Inferior parietal cortex (tissue), 1 donor: ENCODE measurements around the gene IST1.
A peak's percentile ranks its signal among the peaks of the same experiment; 100 is the strongest.
"Not testable (repeated sequence)": the region's sequence is repeated elsewhere in the genome, so short reads cannot be mapped to it uniquely, and the experiment has no call there.

Source experiments
- DNase-seq: peaks from one replicate; pipeline ENCODE4 v3.0.0-alpha.2; 2016; ENCODE audit errors: extremely low spot score

Gene IST1

DNA sequence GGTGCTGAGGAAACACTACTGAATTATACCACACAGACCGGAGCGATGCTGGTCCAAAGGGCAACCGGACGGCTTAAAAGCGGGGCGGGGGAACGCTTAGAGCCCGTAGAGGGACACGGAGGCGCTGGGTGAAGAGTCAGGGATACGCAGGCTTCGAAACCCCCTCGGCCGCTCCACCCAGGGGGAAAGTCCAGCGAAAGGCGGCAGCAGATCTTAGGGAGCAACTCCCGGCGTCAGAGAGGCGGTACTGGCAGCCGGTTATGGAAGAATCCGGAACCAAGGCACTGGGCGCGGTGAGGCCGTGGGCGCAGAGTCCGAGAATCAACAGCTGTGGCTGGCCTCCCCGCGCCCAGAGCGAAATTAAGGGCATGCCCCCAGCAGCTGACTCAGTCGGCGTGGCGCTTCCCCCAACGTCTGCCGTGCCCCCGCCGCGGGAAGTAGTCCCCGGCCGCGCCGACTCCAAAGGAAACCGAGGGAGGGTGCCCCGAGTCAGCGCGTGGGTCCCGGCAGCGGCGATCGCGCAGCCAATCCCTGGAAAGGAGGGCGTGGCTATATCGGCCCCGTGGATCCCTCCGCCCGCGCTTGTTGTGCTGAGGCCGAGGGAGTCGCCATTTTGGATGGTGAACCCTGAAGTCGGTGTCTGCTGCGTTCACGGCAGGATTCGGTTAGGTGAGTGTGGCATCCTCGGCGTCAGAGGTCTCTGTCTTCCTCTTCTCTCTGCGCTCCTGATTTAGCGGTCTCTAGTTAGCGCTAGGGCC, at the start of gene IST1:
Gene IST1 (plus strand): TSS at position 611 of the 758 bp plus-strand sequence. CDS start 20,110 bp downstream, outside the sequence.
- peak; percentile 96 for DNase-seq

DNA sequence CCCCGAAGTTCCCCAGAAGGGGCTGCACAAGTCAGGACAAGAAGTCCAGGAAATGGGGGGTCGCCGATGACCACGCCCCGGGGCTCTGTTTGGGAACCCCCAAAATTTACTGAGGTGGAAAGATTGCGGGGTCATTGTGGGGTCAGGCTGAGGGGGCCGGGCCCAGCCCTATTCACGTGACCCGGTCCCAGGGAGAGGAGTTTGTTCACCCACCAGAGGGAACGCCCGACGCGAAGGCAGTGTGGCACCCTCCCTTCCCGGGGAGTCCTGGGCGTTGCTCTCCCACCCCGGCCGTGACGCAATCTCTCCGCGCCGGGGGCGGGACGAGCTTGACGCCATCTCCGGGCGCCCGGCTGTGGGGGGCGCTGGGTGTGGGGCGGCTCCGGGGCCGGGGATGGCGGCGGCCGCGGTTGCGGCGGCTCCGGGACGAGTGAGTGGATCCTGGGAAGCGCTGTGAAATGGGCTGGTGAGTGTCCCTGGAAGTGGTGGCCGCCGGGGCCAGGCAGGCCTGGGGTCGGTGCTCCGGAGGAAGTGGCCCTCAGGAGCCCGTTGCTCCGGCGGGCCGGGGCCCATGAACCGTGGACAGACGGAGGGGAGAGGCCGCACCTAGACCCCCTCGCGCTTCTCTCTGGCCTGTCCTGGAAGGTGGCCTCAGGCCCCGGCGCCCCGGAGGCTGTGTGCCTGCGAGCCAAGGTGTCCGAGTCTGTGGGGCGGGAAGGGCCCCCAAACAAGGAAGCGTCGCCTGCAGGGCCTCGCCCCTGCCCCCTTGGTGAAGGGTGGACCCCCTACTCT, 49.5 kb upstream of the IST1 start, which contains the start of gene ATXN1L:
Gene ATXN1L (plus strand): TSS at position 338 of the 792 bp plus-strand sequence. CDS start 3,765 bp downstream, outside the sequence.
- peak; percentile 89 for DNase-seq

DNA sequence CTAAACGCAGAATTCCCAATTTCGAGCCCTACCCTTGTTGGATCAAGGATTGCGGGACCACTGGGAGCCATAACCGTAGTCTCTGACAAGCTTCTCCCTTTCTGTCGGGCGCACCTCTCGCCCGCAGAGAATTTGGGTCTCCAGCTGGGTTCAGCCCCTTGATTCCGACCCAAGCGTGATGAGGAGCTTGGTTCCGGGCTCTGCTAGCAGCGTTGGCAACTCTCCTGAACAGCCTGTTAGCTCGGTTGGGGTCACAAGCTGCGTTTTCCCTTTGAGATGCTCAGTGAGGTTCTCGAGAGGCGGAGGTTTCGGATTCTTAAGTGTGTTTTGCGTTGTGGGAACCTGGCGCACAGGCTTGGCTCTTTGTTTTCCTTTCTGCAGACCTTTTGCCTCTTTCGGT, 48.9 kb upstream of the IST1 start:
- no peak for DNase-seq

DNA sequence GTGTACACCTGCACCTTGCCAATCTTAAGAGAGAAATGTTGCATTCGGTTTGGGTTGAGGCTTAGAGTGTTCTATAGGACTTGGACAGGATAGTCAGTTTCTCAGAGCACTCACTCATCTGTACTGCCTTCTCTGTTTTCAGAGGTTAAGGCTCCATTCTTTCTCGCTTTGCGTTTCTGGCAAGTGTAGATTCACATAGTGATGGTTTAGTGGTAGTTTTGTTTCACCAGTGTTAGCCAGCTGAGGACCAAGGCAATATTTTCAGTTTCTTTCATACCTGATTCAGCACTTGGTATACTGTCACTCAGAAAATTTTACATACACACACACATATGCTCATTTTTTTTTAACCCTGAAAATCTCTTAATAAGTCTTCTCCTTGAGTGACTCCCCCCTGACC, 48.2 kb upstream of the IST1 start:
- DNase-seq: no peak

DNA sequence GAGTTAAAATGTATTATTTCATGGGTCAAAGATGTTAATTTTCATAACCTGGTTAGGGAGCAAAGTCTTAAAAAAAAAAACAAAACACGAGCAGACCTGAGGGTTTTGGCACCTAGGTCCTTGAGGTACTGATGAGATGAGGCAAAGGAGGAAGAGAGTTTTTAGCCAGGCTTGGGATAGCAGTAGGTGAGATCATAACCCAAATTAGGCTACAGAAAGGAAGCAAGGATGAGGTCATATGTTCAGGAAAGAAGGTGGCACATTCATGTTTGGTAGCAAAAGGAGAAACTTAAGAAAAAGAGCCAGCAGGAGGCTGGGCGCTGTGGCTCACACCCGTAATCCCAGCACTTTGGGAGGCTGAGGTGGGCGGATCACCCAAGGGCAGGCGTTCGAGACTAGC, 46.7 kb upstream of the IST1 start:
- no peak for DNase-seq

DNA sequence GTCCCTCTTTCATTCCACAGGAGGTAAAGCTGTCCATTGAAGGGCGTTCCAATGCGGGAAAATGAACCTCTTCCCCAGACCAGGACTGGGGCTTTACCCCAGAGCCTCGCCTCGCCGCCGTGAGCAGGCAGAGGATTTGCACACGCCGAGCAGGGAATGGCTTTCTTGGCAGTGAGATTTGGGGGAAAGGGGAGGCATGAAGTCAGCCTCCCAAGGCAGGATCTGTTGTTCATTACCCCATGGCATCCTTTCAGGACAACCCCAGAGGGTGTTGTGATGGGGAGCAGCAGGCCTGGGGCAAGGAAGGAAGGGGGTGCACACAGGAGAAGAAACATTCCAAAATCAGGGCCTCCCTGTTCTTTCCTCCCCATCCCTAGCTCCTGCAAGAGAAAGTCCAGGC, 43.6 kb upstream of the IST1 start:
- DNase-seq: no peak

DNA sequence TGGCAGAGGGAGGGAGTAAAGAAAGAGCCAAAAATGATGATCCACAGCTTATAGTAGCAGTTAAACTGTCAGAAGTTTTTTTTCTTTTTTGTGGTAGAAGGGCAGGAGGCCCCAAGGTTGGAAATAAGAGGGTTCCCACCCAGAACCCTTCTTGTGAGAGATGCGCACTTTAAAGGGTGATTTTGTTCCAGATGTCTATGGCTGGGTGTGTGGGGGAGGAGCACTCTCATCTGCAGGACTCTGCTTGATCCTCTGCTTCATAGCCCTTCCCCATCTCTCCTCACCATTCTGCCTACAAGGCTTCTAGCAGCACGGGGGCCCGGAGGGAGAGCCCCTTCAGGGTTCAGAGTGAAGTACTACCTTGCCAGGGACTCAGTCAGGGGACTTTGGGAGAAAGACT, 43.2 kb upstream of the IST1 start:
- no peak for DNase-seq

DNA sequence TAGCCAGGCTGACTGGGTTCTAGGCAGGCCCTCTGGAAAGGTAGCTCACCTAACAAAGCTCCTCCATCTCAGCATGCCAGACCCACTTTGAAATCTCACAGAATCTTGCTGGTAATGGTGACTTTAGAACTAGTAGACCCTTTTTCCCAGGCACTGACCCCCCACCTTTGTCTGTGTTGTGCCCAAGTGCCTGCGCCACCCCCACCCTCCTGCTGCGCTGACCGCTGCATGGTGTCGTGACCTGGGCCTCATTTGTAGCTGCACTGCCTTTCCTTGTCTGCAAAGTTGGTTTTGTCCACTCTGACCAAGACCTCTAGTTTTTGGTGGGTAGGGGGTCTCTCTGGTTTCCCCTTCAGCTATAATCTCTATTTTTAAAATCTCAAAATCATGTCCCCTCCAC, 42.8 kb upstream of the IST1 start:
- DNase-seq: no peak

DNA sequence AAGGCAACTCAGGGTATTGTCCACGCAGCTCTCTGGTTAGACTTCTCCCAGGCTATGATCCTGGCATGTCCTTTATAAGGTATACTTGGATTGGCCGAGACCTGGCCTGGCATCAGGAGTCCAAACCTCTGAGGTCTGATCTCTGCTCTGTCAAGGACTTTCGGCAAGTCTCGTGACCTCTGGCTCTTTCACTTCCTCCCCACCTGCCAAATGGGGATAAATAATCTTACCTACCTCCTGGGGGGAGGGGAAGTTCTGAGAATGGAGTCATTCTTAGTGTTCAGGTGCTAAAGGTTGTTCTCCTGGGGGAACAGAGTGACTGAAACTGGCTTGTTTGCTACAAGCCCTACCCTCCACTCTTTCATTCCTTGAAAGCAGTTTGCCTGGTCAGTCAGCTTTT, 41.9 kb upstream of the IST1 start:
- no peak for DNase-seq

DNA sequence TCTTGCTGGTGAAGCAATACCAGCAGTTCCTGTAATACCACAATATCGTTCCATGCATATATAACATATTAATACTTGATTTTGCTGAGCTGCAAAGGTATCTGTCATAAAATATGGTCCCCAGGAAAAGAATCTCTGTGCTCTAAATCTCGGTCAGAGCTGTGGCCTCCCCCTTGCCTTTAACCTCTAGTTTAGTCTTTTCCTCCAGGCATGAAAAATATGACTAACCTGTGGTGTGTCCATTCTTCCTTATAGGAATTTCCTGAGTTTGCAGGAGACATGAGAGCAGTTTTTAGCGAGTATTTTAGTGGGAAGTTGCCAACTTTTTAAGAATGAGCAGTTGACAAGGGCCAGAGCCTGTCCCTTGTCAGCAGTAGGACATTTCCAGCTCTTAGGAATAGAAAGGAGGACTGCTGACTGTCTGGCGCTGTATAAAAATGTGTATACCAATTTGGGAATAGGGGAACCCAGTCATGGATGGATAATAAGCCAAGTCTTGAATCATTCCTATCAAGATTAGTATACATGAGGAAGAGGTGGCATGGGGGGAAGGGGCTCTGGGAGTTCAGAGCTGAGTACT, 40.9 kb upstream of the IST1 start:
- no peak for DNase-seq

DNA sequence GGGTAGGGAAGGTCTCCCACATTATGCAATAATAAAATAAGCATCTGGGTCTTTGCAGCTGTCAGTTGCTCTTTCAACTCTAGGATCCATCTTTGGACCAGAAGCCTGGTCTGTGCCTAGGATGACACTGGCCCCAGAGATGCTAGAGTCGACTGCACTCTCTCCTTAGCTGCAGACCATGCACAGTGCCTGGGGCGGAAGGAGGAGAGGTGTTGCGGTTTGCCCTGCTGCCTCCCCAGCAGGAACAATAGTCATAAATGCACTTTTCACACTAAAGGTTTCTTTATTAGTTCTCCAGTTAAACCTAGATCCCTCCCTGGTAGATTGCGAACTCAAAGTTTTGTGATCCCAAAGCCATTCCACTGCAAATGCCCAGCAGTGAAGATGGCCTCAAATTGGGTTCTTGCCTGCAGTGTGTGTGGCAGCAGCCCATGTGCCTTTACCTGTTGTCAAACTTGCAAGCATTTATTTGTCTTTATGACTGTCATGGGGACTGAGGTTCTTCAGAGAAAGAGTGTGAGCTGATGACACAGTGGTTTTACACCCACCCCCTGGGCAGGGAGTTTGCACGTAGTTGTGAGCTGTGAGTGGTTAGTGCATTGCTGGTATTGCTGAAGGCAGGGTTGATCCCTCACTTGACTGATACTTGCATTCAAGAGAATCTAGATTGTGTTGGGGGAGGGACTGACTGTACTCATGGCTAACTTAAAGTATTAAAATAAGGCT, 39.2 kb upstream of the IST1 start:
- no peak for DNase-seq

DNA sequence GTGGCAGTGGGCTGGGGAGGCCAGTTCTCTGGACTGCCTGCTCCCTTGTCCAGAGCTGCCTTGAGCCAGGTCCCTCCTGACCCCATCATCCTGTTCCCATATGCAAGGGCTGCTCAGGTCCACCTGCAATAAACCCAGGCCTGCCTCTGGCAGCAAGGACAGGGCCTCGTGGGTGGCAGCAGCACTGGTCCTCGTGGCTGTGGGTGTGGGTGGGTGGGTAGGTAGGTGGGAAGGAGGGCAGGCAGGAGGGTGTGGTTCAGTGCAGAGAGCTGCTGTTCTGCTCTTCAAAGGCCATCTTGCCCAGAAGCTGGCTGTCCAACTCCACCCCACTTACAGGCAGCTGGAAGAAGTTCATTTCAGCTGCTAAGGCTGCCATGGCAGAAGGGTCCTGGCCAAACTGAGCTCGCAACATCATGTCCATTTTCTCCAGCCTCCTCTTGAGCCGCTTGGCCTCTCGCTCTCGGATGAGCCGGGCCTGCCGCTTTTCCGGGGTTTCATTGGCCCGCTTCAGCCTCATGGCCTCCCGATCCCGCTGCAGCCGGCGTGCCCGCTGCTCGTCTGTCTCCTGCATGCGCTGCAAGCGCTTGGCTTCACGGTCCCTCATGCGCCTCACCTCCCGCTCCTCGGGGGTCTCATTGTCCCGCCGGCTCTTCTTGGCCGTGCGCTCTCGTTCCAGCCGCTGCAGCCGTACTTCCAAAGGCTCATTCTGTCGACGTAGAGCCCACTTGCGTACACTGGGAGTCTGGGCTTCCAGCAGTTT, 35.4 kb upstream of the IST1 start:
- no peak for DNase-seq

DNA sequence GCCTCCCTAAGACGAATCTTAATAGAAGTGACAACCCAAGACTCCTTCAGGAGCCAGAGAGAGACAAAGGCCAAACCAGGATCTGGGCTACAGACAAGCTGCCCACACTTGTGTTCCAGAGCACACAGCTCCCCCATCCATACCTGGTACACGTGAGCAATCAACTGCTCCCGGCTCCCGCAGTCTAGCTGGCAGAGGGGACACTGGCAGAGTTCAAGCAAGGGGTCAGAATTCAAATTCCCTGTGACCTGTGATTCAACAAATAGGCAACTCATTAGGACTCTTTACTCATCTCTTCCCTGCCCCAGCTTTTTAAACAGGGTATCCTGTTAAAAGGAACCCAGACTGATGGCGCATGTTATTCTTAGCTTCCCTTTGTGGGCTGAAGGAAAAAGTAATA, 31.3 kb upstream of the IST1 start:
- DNase-seq: no peak

DNA sequence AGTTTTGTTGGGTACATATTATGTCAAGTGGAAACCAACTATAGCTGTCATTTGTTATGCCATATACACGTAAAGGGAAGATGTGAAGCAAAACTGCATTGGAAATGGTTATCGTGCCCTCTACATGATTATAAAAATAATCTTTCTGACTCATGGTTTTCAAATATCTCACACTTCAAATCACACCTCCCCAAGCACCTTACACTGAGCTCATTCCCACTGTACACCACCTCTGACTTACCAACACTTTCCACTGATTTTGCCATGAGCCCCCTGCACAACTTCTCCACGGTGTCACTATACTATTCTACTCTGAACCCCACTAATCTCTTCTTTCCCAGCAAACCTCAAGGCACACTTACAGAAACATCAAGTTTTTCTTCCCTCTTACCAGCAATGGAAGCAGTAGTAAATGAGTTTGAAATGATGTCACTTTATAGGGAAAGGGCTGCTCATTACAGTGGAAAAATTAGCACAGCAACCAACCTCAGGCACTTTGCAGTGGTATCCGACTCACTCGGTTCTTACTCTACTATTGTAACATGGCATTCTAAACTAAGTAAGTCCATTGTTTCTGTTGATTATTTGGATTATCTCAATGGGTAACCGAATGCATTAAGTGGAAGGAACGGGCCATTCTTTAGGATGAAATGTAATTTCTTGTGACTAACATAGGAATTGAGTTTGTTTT, 30.0 kb upstream of the IST1 start:
- DNase-seq: no peak

DNA sequence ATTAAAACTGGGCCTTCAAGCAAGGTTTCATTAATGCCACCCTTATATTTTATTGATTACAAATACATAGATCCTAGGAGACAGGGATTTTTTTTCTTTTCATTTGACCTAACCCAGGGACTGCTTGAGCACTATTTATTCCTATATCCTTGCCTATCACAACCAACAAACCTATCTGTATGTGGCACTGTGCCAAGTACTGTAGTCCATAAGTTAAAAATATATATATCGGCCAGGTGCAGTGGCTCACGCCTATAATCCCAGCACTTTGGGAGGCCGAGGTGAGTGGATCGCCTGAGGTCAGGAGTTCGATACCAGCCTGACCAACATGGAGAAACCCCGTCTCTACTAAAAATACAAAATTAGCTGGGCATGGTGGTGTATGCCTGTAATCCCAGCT, 28.2 kb upstream of the IST1 start:
- not testable (repeated sequence) for DNase-seq

DNA sequence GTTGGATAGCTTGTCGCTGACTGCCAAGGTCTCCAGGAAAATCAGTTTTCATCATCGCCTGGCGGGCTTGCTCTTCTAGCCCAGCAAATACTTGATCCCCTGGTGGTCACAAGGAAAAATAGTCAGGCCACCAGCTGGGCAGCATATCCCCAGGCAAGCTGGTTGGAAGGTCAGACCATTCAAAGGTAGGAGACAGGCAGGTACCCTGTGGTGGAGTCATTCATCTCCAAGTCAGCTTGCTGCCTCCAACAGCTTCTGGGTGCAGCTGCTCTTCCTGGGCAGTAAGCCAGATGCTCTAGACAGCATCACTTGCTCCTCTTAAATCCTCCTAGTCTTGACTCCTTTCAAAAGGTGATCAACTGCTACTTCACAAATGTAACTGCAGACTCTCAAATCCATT, 27.4 kb upstream of the IST1 start:
- DNase-seq: no peak

DNA sequence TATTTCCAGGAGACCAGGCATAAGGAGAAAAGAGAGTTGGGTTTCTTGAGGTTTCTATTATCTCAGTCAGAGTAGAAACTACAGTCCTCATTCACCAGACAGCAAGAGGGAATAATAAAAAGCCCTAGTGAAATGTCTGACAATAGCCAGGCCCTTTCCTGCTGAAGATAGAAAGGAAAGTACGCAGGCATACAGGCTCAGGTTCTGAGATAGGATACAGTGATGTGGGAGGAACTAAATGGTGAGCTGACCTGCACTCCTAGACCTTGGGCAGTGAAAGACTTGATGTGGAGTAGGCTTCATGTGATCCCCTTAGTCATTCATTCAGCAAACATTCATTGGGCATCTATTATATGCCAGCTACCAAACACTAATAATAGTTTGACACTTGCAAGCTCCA, 26.2 kb upstream of the IST1 start:
- no peak for DNase-seq

DNA sequence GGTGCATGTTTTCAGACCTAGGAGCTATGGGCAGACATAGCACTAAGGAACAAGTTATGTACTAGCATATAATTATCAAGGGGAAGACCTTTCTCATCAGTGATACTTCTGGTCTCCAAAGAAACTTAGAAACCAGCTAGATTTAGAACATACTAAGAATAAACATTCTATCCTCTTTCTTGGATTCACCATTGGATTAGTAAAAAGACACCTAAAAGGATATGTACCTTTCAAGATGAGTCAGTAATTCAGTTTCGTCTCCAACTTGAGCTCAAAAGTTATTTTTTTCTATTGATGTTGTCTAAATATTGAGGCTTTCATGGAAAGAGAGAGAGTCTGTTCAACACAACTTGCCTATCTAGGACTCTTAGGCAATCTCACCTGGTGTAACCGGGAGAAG, 24.5 kb upstream of the IST1 start:
- DNase-seq: no peak

DNA sequence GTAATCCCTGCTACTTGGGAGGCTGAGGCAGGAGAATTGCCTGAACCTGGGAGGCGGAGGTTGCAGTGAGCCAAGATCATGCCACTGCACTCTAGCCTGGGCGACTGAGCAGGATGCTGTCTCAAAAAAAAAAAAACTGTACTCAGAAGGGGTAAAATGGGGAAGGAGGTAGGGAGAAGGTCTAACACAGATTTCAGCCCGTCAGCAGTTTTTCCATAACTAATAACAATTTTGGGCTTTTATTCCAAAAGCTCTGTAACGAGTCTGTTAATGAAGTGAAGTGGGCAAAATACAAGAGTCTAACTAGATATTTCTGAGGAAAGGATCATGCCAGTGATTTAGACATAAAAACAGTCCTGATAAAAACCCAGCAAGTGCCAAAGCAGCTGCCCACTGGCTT, 22.1 kb upstream of the IST1 start:
- DNase-seq: no peak

DNA sequence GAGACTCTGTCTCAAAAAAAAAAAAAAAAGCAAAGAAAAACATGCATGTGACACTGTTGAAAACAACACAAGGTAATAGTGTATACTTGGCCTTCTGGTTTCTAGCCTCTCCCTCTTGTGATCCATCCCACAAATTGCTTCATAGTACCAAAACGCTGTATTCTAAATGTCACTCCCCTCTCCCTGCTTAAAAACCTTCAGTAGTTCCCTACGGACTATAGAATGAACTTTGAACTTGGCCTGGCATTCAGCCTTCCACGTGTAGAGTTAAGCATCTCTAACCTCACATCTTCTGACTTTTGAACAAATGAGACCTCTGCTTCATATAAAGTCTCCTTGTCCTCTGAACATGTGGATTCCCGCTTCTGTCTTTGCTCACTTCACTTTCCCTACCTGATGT, 16.4 kb upstream of the IST1 start:
- no peak for DNase-seq

DNA sequence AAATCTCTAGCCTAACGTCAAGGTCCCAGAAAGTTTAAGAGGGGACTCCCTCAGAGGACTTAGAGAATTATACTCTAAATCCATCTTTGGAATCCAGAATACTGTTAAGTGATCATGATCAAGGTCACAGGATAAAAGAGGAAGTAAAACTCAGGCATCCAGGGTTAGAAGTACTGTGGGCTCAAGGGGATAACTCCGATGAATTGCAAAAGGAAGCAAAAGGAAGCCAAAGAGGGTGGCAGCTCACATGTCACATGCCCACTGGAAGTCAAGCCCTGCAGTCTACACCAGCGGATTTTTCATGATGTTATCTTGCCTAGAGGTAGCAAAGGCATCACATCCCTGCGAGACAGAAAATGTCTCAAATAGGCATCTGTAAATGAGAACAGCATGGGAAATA, 15.2 kb upstream of the IST1 start:
- no peak for DNase-seq
